ENCODE measurements around the gene MED31. TPM values are rescaled to one million over a fixed set of nuclear protein-coding genes. Genes with fewer than 3 reads are reported as not detected.

Gene MED31
- total and polyA plus RNA-seq, 5 donors from 2014 or later, result 16.7 to 48.1 (median 42.5) TPM

DNA sequence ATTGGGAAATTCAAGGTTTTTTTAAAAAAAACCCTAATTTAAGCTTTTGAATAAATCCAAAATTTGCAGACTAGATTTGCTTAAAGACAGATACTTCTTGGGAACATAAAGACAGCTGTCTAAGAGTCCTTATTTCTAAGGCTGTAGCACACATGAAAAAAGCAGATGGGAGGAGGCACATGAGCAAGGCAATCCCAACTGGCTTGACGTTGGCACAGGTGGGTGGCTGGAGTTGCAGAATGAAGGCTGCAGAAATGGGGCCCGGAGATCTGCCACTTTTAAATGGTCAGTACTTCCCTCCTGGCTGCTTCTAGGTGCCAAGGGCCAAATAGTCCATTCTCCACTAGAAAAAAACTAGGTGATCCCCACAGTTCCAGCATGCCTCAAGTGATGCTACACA, 15.3 kb downstream of the MED31 start:
- Histone ChIP-seq H3K4me1 (ENCODE audit: control insufficient read depth, insufficient read depth, low read length, poor library complexity, severe bottlenecking) (peaks cover 21% of the 10 kb centered on the region), H3K9me3 (ENCODE audit: control insufficient read depth in 2 of 2, low read length in 2 of 2) (no peaks in the 10 kb centered on the region), H3K36me3 (ENCODE audit: control insufficient read depth, insufficient read depth, low read length) (peaks cover 25% of the 10 kb centered on the region), H3K4me3 (ENCODE audit: low read depth, low read length) (no peak overlapping the region), H3K27me3 (ENCODE audit: control insufficient read depth, insufficient read depth, low read length) (no peaks in the 10 kb centered on the region), H3K27ac (ENCODE audit: insufficient read depth, low read length, poor library complexity, severe bottlenecking) (no peak overlapping the region)
- ATAC-seq (ENCODE audit: low read depth in 2 of 2), result no peak
- DNase-seq, result no peak
- H3K27ac Mint-ChIP-seq, result no peak overlapping the region
- H3K9me3 Mint-ChIP-seq, result no peaks in the 10 kb centered on the region
- peak overlapping the region in 1 of 4 donors; percentile 70 for H3K4me3 Mint-ChIP-seq
- peaks cover 27% of the 10 kb centered on the region for H3K36me3 Mint-ChIP-seq
- H3K27me3 Mint-ChIP-seq, result peaks cover 8% of the 10 kb centered on the region
- H3K4me1 Mint-ChIP-seq, result peaks cover 5 to 39% (median 19%) of the 10 kb centered on the region in 4 donors

DNA sequence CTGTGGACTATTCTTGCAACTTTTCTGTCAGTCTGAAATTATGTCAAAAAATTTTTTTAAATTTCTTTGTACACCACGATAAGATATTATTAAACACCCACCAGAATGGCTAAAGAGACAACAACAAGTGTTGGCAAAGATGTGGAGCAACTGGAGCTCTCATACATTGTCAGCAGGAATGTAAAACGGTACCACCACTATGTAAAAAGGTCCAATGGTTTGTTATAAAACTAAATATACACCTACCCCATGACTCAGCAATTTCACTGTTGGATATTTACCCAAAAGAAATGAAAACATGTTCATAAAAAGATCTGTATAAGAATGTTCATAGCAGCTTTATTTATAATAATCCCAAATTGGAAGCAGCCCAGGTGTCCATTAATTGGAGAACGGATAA, 18.1 kb downstream of the MED31 start:
- H3K36me3 ChIP-seq (ENCODE audit: control insufficient read depth, insufficient read depth, low read length), result peaks cover 25% of the 10 kb centered on the region
- H3K27ac Mint-ChIP-seq, result no peak overlapping the region
- no peak overlapping the region for H3K4me3 Mint-ChIP-seq
- H3K9me3 ChIP-seq (ENCODE audit: control insufficient read depth in 2 of 2, low read length in 2 of 2), result no peaks in the 10 kb centered on the region
- H3K4me1 ChIP-seq (ENCODE audit: control insufficient read depth, insufficient read depth, low read length, poor library complexity, severe bottlenecking), result no peaks in the 10 kb centered on the region
- H3K27me3 Mint-ChIP-seq, result no peaks in the 10 kb centered on the region
- ATAC-seq (ENCODE audit: low read depth in 2 of 2) (no peak), DNase-seq (no peak)
- H3K4me1 Mint-ChIP-seq, result peaks cover 10 to 22% (median 19%) of the 10 kb centered on the region in 4 donors
- H3K36me3 Mint-ChIP-seq, result peaks cover 35% of the 10 kb centered on the region
- no peak overlapping the region for H3K27ac ChIP-seq (ENCODE audit: insufficient read depth, low read length, poor library complexity, severe bottlenecking)
- H3K4me3 ChIP-seq (ENCODE audit: low read depth, low read length), result no peak overlapping the region
- no peaks in the 10 kb centered on the region for H3K9me3 Mint-ChIP-seq
- H3K27me3 ChIP-seq (ENCODE audit: control insufficient read depth, insufficient read depth, low read length), result no peaks in the 10 kb centered on the region

DNA sequence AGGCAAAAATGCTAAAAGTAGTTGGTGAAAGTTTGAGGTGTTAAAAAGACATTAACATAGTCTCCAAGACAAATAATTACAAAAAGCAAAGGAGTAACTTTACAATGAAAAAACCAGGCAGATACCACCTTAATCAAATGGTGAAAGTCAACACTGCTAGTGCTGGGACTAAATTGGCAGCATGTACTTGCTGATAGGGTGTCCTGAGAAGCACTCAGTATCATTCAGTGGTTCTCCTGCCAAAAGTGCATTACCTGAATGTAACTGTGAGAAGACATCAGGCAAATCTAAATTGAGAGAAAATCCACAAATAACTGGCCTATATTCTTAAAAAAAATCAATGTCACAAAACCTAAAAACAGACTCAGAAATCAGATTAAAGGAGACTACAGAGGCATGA, 18.9 kb downstream of the MED31 start:
- Histone ChIP-seq H3K4me1 (ENCODE audit: control insufficient read depth, insufficient read depth, low read length, poor library complexity, severe bottlenecking) (no peaks in the 10 kb centered on the region), H3K36me3 (ENCODE audit: control insufficient read depth, insufficient read depth, low read length) (peaks cover 32% of the 10 kb centered on the region), H3K4me3 (ENCODE audit: low read depth, low read length) (no peak overlapping the region), H3K27me3 (ENCODE audit: control insufficient read depth, insufficient read depth, low read length) (no peaks in the 10 kb centered on the region), H3K9me3 (ENCODE audit: control insufficient read depth in 2 of 2, low read length in 2 of 2) (no peaks in the 10 kb centered on the region), H3K27ac (ENCODE audit: insufficient read depth, low read length, poor library complexity, severe bottlenecking) (no peak overlapping the region)
- peaks cover 12 to 25% (median 13%) of the 10 kb centered on the region in 4 donors for H3K4me1 Mint-ChIP-seq
- H3K36me3 Mint-ChIP-seq, result peaks cover 41% of the 10 kb centered on the region
- no peak for DNase-seq
- no peaks in the 10 kb centered on the region for H3K27me3 Mint-ChIP-seq
- H3K9me3 Mint-ChIP-seq, result no peaks in the 10 kb centered on the region
- no peak overlapping the region for H3K4me3 Mint-ChIP-seq
- ATAC-seq (ENCODE audit: low read depth in 2 of 2), result no peak
- H3K27ac Mint-ChIP-seq, result no peak overlapping the region

DNA sequence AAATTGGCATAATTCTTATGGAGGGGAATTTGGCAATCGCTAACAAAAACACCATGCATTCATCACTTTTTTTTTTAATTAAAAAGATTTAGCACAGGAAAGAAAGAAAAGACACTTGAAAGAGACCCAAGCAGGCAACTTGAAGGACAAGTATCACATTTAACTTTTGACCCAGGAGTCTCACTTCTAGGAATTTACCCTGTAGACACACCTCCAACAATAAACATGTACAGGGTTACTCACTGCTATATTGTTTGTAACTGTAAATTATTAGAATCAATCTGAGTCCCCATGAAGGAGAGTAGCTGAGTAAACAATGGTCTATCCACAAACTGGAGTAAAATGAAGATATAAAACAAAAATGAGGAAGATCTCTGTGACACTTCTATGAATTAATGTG, 21.0 kb downstream of the MED31 start:
- H3K36me3 ChIP-seq (ENCODE audit: control insufficient read depth, insufficient read depth, low read length), result peaks cover 37% of the 10 kb centered on the region
- DNase-seq (no peak), ATAC-seq (ENCODE audit: low read depth in 2 of 2) (no peak)
- no peaks in the 10 kb centered on the region for H3K9me3 ChIP-seq (ENCODE audit: control insufficient read depth in 2 of 2, low read length in 2 of 2)
- H3K4me1 ChIP-seq (ENCODE audit: control insufficient read depth, insufficient read depth, low read length, poor library complexity, severe bottlenecking), result no peaks in the 10 kb centered on the region
- Mint-ChIP-seq H3K9me3 (no peaks in the 10 kb centered on the region), H3K27me3 (no peaks in the 10 kb centered on the region), H3K4me3 (no peak overlapping the region), H3K27ac (peak overlapping the region in 1 of 3 donors; percentile 29), H3K4me1 (peaks cover 5 to 25% (median 11%) of the 10 kb centered on the region in 4 donors), H3K36me3 (peaks cover 52% of the 10 kb centered on the region)
- no peak overlapping the region for H3K4me3 ChIP-seq (ENCODE audit: low read depth, low read length)
- H3K27me3 ChIP-seq (ENCODE audit: control insufficient read depth, insufficient read depth, low read length), result no peaks in the 10 kb centered on the region
- H3K27ac ChIP-seq (ENCODE audit: insufficient read depth, low read length, poor library complexity, severe bottlenecking), result no peak overlapping the region

DNA sequence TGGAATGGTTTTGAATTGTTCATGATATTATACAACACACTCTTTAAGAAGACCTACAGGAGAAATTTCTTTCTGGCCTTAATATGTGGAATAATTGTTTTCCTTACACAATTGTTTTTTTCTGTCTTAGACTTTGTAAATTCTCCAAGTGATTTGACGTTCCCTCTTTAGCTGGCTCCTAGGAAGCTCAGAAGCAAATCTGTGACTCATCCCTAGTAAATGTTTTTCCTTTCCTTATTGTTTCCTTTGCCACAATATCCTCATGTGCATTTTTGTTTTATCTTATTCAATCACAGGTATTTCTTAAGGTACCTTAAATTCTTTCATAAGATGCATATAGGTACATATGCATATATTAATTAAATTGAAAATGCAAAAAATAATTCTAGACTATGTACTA, 24.4 kb downstream of the MED31 start:
- no peaks in the 10 kb centered on the region for H3K4me1 ChIP-seq (ENCODE audit: control insufficient read depth, insufficient read depth, low read length, poor library complexity, severe bottlenecking)
- no peak overlapping the region for H3K4me3 Mint-ChIP-seq
- H3K9me3 ChIP-seq (ENCODE audit: control insufficient read depth in 2 of 2, low read length in 2 of 2), result no peaks in the 10 kb centered on the region
- no peak overlapping the region for H3K4me3 ChIP-seq (ENCODE audit: low read depth, low read length)
- no peak overlapping the region for H3K27ac ChIP-seq (ENCODE audit: insufficient read depth, low read length, poor library complexity, severe bottlenecking)
- peak overlapping the region in 1 of 3 donors; percentile 26 for H3K27ac Mint-ChIP-seq
- H3K36me3 Mint-ChIP-seq, result peaks cover 47% of the 10 kb centered on the region
- H3K27me3 Mint-ChIP-seq, result no peaks in the 10 kb centered on the region
- no peaks in the 10 kb centered on the region for H3K9me3 Mint-ChIP-seq
- DNase-seq (no peak), ATAC-seq (ENCODE audit: low read depth in 2 of 2) (no peak)
- H3K4me1 Mint-ChIP-seq, result peaks cover 5 to 21% (median 11%) of the 10 kb centered on the region in 4 donors
- H3K27me3 ChIP-seq (ENCODE audit: control insufficient read depth, insufficient read depth, low read length), result no peaks in the 10 kb centered on the region
- peaks cover 35% of the 10 kb centered on the region for H3K36me3 ChIP-seq (ENCODE audit: control insufficient read depth, insufficient read depth, low read length)

DNA sequence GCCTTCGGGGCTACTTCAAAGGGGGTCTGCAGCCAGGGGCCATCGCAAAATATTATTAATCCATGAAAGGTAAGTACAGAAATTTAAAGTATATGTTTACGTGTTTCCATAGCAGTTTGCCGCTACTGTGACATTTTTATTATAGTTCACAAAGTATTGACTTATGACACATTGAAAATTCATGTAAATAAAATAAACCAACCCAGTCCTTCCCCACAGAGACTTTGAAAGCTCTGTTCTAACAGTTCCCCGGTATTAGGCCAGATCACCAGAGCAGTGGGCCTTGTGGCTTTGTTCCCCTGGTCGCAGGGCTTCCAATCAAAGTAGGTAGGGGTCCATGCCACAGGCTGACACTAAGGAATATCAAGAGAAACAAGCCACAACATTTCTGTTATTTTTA, 24.8 kb downstream of the MED31 start:
- Mint-ChIP-seq H3K4me3 (no peak overlapping the region), H3K27ac (no peak overlapping the region), H3K36me3 (peaks cover 47% of the 10 kb centered on the region), H3K27me3 (no peaks in the 10 kb centered on the region), H3K4me1 (peaks cover 5 to 21% (median 11%) of the 10 kb centered on the region in 4 donors), H3K9me3 (no peaks in the 10 kb centered on the region)
- H3K27me3 ChIP-seq (ENCODE audit: control insufficient read depth, insufficient read depth, low read length), result no peaks in the 10 kb centered on the region
- H3K4me1 ChIP-seq (ENCODE audit: control insufficient read depth, insufficient read depth, low read length, poor library complexity, severe bottlenecking), result no peaks in the 10 kb centered on the region
- no peak overlapping the region for H3K27ac ChIP-seq (ENCODE audit: insufficient read depth, low read length, poor library complexity, severe bottlenecking)
- H3K9me3 ChIP-seq (ENCODE audit: control insufficient read depth in 2 of 2, low read length in 2 of 2), result no peaks in the 10 kb centered on the region
- no peak for DNase-seq
- ATAC-seq (ENCODE audit: low read depth in 2 of 2), result no peak
- H3K4me3 ChIP-seq (ENCODE audit: low read depth, low read length), result no peak overlapping the region
- peaks cover 33% of the 10 kb centered on the region for H3K36me3 ChIP-seq (ENCODE audit: control insufficient read depth, insufficient read depth, low read length)

DNA sequence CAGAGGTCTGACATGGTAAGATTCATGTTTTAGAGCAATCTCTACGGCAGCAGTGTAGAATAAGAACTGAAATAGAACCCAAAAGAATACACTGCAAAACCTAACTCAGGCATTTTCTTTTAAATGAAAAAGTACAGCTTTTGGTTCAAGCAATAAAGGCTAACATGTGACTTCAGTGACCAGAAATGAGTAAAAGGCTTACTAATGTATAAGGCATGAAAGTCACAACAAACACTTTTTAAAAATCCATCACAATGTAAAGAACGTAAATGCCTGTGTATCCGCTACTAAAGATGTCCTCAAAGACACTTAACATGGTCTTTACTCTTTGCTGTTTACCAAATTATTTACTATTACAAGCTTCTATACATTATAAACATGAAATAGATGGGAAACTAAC, 27.5 kb downstream of the MED31 start:
- Histone ChIP-seq H3K36me3 (ENCODE audit: control insufficient read depth, insufficient read depth, low read length) (peaks cover 36% of the 10 kb centered on the region), H3K4me1 (ENCODE audit: control insufficient read depth, insufficient read depth, low read length, poor library complexity, severe bottlenecking) (no peaks in the 10 kb centered on the region), H3K27ac (ENCODE audit: insufficient read depth, low read length, poor library complexity, severe bottlenecking) (no peak overlapping the region), H3K9me3 (ENCODE audit: control insufficient read depth in 2 of 2, low read length in 2 of 2) (no peaks in the 10 kb centered on the region), H3K27me3 (ENCODE audit: control insufficient read depth, insufficient read depth, low read length) (no peaks in the 10 kb centered on the region), H3K4me3 (ENCODE audit: low read depth, low read length) (no peak overlapping the region)
- no peak for ATAC-seq (ENCODE audit: low read depth in 2 of 2)
- Mint-ChIP-seq H3K36me3 (peaks cover 49% of the 10 kb centered on the region), H3K27me3 (no peaks in the 10 kb centered on the region), H3K9me3 (no peaks in the 10 kb centered on the region), H3K4me3 (no peak overlapping the region), H3K27ac (no peak overlapping the region), H3K4me1 (peaks cover 0 to 6% (median 3%) of the 10 kb centered on the region in 4 donors)
- DNase-seq, result no peak

DNA sequence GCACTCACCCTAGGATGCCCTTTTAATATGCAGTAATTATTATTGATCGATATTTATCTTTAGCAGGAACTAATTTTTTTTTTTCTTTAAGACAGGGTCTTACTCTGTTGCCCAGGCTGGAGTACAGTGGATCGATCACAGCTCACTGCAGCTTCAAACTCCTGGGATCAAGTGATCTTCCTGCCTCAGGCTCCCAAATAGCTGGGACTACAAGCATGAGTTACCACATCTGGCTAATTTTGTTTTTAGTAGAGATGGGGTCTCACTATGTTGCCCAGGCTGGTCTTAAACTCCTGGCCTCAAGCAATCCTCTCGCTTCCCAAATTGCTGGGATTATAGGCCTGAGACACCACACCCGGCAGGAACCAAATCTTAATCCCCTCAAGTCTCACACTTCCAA, 40.2 kb downstream of the MED31 start:
- Mint-ChIP-seq H3K4me3 (no peak overlapping the region), H3K36me3 (peaks cover 40% of the 10 kb centered on the region), H3K27me3 (no peaks in the 10 kb centered on the region), H3K4me1 (peaks cover 0 to 11% (median 7%) of the 10 kb centered on the region in 4 donors), H3K27ac (no peak overlapping the region), H3K9me3 (no peaks in the 10 kb centered on the region)
- DNase-seq, result no peak
- Histone ChIP-seq H3K27me3 (ENCODE audit: control insufficient read depth, insufficient read depth, low read length) (no peaks in the 10 kb centered on the region), H3K9me3 (ENCODE audit: control insufficient read depth in 2 of 2, low read length in 2 of 2) (no peaks in the 10 kb centered on the region), H3K36me3 (ENCODE audit: control insufficient read depth, insufficient read depth, low read length) (peaks cover 49% of the 10 kb centered on the region), H3K4me3 (ENCODE audit: low read depth, low read length) (no peak overlapping the region), H3K27ac (ENCODE audit: insufficient read depth, low read length, poor library complexity, severe bottlenecking) (no peak overlapping the region), H3K4me1 (ENCODE audit: control insufficient read depth, insufficient read depth, low read length, poor library complexity, severe bottlenecking) (no peaks in the 10 kb centered on the region)
- ATAC-seq (ENCODE audit: low read depth in 2 of 2), result no peak

Measured in CD4-positive, CD25-positive, alpha-beta regulatory T cell (primary cell).